Cerebellar nuclear complex (tissue), 1 donor: ENCODE results near the gene AKAP8L.
A peak's percentile ranks its signal among the peaks of the same experiment; 100 is the strongest.
"Not testable (repeated sequence)": the region's sequence is repeated elsewhere in the genome, so short reads cannot be mapped to it uniquely, and the experiment has no call there.

Experiments
- DNase-seq, 2 experiments: peaks; one replicate each; lab custom pipeline; 2025; lab: John Stamatoyannopoulos, UW

The AKAP8L gene

DNA sequence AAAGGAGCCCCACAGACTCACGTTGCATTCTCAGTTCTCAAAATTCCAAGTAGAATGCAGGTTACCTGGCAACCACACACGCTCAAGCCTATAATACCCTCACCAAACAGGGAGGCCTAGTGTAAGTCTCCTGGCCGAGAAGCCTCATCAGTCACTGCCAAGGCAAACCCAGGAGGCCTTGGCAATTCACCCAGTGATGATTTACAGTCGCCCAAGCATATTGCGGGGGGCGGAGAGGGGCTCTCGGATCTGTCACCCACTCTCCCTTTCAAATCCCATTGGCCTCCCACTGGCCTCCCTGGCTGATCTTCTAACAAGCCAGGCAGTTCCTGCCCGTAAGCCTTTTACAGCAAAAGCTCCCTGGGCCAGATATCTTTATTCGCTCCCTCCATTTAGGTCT lies 1.1 kb downstream of the AKAP8L start:
- DNase-seq: no peak

GRCh38 chr19:15412832-15413231 lies 6.0 kb downstream of the AKAP8L start:
- no peak for DNase-seq

GRCh38 chr19:15411351-15411750 lies 7.4 kb downstream of the AKAP8L start:
- DNase-seq: not testable (repeated sequence)

DNA sequence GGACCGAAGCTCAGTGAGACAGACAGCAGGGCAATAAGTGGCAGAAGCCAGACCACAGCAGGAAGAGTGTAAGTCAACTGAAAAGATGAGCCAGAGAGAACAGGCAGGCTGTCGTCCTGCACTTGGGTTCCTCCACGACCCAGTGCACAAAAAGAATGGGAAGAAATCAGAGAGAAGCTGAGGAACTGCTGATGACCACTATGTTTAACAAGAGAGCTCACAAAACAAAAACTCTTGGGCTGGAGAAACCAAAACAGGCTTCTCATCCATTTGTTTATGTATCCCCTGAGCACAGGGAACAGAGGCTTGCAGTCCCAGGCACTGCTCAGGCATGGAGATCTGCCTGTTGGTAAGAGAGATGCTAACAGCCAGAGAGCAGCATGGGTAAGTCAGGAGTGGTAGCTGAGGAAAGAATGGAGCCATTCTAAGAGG lies 14.0 kb downstream of the AKAP8L start:
- DNase-seq: no peak

DNA sequence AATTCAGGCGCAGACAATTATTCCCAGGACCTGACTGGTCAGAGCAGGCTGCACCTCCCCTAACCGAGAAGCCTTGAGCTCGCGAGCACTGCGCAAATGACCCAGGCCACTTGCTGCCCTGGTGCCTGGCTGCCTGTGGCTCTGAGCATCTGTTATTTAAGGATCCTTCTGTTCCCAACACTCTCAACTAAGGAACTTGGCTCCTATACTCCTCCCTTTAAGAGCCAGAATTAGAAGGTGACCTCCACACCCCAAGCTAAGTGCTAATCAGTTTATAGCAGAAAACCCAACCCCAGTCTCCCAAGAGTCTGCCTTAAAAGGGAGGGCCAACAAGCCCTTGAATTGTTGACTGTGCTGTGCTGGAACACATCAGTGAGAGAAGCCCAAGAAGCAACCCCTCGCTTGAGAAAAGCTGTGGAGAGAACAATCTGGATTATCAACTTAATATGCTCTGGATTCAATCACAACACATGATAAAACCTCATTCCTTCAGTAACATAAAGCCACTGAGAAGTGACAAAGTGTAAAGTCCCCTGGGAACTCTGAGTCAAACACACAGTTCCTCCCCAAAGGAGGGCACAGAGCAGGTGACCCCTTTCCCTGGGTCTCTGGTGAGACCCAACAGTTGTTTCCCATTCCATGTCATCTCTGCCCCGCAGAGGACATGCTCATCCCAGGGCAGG lies 14.6 kb downstream of the AKAP8L start:
- DNase-seq: peak in 1 of 2 experiments; percentile 60

DNA sequence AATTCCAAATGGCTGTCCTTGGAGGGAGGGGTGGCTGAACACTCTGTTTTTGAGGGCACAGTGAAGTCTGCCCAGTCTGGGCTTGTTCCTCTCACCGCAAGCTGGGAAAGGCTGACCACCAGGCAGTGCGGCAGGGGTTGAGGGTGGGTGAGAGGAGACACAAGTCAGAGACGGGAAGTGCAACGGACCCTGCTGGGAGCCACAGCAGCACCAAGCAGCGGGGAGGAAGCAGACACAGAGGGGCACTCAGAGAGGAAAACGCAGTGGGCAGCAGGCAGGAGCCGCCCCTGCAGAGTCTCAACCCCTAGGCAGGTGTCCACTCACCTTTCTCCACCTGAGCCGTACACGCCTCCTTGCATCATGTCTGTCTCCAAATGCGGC lies 15.6 kb downstream of the AKAP8L start:
- DNase-seq: no peak

- no peak for DNase-seq
Observed at GRCh38 chr19:15402411-15403150, 16.2 kb downstream of the AKAP8L start.

GRCh38 chr19:15401397-15401710 lies 17.4 kb downstream of the AKAP8L start:
- no peak for DNase-seq

DNA sequence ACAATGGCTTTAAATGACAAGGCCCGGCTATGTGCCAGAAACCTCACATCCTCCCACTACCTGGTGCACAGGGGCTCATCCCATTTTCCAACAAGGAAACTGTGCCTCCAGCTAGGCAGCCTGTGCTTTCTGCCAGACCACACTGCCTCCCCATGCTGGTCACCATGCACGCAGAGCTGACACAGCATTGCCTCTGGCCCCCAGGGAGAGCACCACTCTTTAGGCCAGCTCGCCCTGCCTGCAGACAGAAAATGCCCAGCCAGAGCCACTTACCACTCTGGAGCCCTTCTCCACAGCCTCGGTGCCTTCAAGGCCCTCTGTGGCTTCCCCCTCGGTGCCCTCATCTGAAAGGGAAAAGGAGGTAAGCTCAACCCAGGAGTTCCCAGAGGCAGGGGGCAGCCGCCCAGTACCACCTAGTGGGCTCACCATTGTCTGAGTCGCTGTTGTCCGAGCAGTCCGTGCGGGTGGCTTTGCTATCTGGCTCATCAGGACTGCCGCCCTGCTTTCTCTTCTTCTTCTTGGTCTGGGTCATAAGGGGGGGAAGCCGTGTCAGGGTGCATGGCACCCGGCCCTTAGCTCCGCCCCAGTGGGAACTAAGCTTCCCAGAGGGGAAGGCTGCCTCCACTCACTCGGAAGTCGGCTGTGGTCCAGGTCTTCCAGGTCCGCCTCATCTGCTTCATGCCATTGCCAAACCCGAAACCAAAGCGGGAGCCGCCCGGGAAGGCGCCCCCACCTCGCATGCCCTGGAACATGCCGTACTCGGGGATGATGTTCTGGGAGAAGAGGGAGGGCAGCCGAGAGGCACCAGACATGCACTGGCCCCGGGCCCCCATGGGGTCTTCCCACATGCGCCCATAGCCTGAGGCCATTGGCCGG lies 18.0 kb downstream of the AKAP8L start:
- DNase-seq: no peak

DNA sequence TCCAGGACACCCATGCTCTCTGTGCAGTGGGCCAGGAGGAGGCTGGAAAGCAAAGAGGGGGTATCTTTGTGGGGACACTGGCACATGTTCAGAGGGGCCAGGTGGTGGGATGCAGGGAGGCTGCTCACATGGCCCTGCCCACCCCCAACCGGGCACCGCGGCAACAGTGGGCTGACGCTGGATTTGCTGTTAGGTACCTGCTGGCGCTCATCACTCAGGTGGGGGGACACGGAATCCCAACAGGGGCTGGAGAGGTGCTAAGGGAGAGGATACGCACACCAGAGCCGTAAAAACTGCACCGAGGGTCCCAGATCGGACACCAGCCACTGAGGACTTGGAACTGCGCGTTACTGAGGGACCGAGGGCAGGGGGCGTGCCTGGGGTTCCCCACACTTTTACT lies 19.2 kb downstream of the AKAP8L start:
- no peak for DNase-seq

DNA sequence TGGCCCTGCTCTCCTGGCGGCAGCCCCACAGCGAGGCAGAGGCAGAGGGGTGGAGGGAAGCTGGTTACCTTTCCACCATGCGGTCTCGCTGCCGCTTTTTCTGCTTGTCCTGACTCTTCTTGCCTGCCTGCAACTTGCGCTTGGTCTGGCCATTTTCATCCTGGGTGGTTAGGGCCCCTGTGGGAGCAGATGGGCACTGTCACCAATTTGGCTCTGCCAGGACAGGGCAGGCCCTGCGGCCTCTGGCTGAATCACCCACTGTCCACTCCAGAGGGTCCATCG lies 19.6 kb downstream of the AKAP8L start:
- DNase-seq: no peak

- DNase-seq: no peak
Observed at GRCh38 chr19:15398501-15399233, 20.1 kb downstream of the AKAP8L start.

DNA sequence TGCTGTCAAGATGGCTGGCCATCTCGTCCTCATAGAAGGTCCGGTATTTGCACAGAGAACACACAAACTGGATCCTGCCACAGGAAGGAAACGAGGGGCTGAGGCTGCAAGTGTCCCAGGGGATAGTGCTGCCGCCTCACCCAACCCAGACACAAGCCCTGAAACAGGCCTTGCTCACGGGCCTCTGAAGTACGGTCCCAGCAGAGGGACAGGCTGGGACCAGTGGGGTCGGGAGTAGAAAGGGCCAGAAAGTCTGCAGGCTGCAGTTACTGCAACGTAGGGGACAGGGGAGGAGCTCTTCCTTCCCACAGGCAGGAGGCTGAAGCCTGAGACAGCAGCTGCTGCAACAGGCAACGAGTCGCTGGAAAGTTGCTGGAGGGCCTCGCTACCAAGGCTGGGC lies 21.0 kb downstream of the AKAP8L start:
- DNase-seq: no peak

DNA sequence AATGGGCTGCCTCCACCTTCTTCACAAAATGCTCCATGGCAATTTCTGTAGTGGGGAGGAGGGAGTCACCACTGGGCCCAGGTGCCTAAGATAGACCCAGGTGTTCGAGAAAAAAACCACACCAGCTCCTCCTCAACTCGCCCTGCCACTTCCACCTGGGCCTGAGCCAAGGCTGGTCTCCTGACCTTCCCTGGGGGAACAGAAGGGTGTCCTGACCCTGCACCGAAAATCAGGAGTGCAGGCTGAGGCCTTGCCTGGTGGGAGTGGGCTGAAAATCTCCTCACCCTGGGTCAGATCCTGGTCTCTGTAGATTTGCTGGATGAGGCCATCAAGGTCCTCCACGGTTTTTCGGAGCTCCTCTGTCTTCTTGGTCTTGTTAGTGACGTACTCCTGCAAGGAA lies 21.6 kb downstream of the AKAP8L start:
- no peak for DNase-seq

- no peak for DNase-seq
Observed at GRCh38 chr19:15396436-15396835, 22.4 kb downstream of the AKAP8L start.

- not testable (repeated sequence) for DNase-seq
Observed at GRCh38 chr19:15395251-15395650, 23.5 kb downstream of the AKAP8L start.

GRCh38 chr19:15394426-15394825 lies 24.4 kb downstream of the AKAP8L start:
- DNase-seq: no peak

DNA sequence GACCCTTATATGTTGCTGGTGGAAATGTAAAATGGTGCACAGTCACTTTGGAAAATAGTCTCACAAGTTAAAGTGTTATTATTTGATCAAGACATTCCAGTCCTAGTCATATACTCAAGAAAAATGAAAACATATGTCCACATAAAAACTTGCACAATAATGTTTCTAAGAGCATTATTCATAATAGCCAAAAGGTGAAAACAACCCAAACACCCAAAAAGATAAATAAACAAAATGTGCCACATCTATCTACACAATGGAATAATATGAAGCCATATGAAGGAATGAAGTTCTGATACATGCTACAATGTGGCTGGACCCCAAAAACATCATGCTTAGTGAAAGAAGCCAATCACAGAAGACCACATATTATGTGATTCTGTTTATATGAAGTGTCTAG lies 24.8 kb downstream of the AKAP8L start:
- no peak for DNase-seq

DNA sequence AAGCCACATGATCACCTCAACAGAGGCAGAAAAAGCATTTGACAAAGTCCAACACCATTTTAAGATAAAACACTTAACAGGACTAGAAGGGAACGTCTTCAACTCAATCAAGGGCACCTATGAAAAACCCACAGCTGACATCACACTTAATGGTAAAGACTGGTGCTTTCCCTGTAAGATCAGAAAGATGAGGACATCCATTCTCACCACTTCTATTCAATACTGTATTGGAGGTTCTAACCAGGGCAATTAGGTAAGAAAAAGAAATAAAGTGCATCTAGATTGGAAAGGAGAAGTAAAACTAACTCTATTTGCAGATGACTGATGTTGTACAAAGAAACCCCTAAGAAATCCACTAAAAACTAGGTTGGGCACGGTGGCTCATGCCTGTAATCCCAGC lies 28.0 kb downstream of the AKAP8L start:
- no peak for DNase-seq

- no peak for DNase-seq
Observed at GRCh38 chr19:15381864-15382263, 36.9 kb downstream of the AKAP8L start.

DNA sequence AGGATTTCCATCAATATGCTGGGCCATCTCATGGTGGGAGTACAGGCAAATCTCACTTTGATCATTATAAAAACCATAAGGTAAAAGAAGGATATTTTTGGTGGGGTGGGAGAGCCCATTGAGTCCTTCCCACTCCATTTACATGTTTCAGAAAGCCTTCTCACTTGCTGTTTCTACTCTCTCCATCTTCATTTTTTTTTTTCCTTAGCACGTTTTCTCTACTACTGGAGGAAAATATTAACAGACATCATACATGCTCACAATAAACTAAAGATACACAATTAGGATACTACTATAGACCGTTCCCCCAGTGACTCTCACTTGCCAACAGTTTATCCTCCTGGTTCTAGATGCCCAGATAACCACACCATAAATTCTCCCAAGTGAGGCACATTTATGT lies 37.4 kb downstream of the AKAP8L start:
- no peak for DNase-seq

- DNase-seq: no peak
Observed at GRCh38 chr19:15379999-15380647, 38.7 kb downstream of the AKAP8L start.
